GM18907 (cell line): Measurements from ENCODE around the gene HSPBAP1.

Experiments
- ATAC-seq: cut with Tn5 transposase; IDR thresholded peaks from one replicate; pipeline ENCODE4 v1.9.1; 2021; ENCODE audit warnings: mild to moderate bottlenecking, moderate library complexity; ENCODE audit not compliant: unreplicated experiment

HSPBAP1 gene

DNA sequence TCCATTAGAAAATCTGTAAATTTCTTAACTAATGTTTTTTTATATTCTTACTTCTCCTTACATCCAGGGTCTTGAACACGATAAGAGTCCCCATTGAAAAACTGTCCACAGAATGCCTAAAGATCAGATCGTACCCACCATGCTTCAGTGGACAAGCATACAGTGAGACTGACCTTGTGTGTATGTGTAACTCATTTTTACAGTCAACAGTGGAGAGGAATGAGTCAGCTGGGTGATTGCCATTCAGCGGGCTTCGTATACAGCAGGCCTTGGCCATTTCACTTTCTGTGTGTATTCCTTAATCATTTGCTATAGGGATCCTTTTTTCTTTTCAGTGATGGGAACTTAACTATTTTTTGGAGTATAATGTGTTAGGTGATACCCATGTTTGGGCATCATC is 102.4 kb downstream of the HSPBAP1 start:
- peak; percentile 76 for ATAC-seq

DNA sequence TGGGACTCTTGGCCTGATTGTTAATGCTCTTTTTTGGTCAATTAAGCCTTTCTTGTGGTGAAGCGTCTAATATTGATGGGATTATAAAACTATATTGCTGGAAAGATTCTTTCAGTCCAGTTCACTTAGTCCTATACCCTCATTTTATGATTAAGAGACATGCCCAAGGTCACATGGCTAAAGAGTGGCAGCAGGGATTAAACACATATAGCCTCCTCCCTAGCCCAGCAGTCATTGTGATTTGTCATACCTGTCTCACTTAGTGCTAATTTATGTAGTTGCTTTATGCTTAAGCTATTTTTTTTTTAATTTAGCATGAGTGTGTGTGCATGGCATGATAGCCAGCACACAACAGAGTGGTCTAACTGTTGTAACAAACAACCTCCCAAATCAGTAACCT is 103.5 kb downstream of the HSPBAP1 start:
- ATAC-seq: no peak
